GM12878 (cell line): ENCODE results near the gene FHOD3. TPM values are rescaled to one million over a fixed set of nuclear protein-coding genes. Genes with fewer than 3 reads are reported as not detected.

Experiments used
- ATAC-seq: fragments of 200-7000 bp; cut with Tn5 transposase; 3 replicates; pipeline ENCODE4 v1.9.1; 2020; ENCODE audit warnings: mild to moderate bottlenecking, moderate library complexity
- BruUV-seq: library from RNA; stranded (reverse); fragments of 400-500 nt; replicated peaks from 2 replicates; lab custom pipeline; 2021; lab: Mats Ljungman, UMichigan
- CTCF ChIA-PET: fragments of 300-600 bp; sonication (Branson Sonifier 250); formaldehyde crosslinking; extraction: SDS; loops from one replicate; lab custom pipeline; 2021; ENCODE audit warnings: inconsistent platforms; lab: Yijun Ruan, JAX
- POLR2A ChIA-PET: fragments of 350-600 bp; formaldehyde crosslinking; extraction: SDS; loops from one replicate; lab custom pipeline; 2021; ENCODE audit warnings: inconsistent platforms; lab: Charles Lee
- RAD21 ChIA-PET: fragments of 300-600 bp; sonication (Branson Sonifier 250); formaldehyde crosslinking; loops from one replicate; lab custom pipeline; 2023; ENCODE audit warnings: antibody characterized with exemption; ENCODE audit not compliant: unreplicated experiment; lab: Charles Lee
- SMC1A ChIA-PET: fragments of 300-600 bp; sonication (Branson Sonifier 250); formaldehyde crosslinking; loops from one replicate; lab custom pipeline; 2023; ENCODE audit not compliant: unreplicated experiment, uncharacterized antibody; lab: Charles Lee
- DNase-seq: peaks from one replicate; pipeline ENCODE4 v3.0.0-alpha.2; 2011; ENCODE audit warnings: low read depth, low spot score
- FAIRE-seq: peaks from 3 replicates; lab custom pipeline; 2011; peaks lifted over from hg19 to GRCh38; lab: Jason Lieb, UNC
- H2AFZ ChIP-seq: 2 replicates; pipeline ENCODE4 v1.6.0; 2011; ENCODE audit warnings: low read depth, low read length, control low read depth; ENCODE audit not compliant: control insufficient read depth
- H3K27ac ChIP-seq: 2 replicates; pipeline ENCODE4 v1.5.1; 2011; ENCODE audit warnings: control low read depth; ENCODE audit not compliant: control insufficient read depth, insufficient read depth
- H3K27me3 ChIP-seq, 2 experiments: replicated peaks in 1 of 2; 2 replicates each; pipeline versions ENCODE4 v1.6.0 to v1.6.1; 2011; ENCODE audit warnings: low read length in 1 of 2; ENCODE audit not compliant: control insufficient read depth in 2 of 2, insufficient read depth in 2 of 2
- H3K36me3 ChIP-seq, 2 experiments: 2 replicates each; pipeline ENCODE4 v1.5.1; 2011; ENCODE audit warnings: low read length in 1 of 2; ENCODE audit not compliant: control insufficient read depth in 2 of 2, insufficient read depth in 2 of 2
- H3K4me1 ChIP-seq: 2 replicates; pipeline ENCODE4 v1.6.1; 2011; ENCODE audit warnings: mild to moderate bottlenecking, low read length, moderate library complexity, mixed read lengths; ENCODE audit not compliant: control insufficient read depth, insufficient read depth
- H3K4me2 ChIP-seq: 2 replicates; pipeline ENCODE4 v1.6.0; 2011; ENCODE audit warnings: control low read depth; ENCODE audit not compliant: control insufficient read depth, insufficient read depth
- H3K4me3 ChIP-seq: fragments of 200-600 bp; sonication (generic); 2 replicates; pipeline ENCODE4 v1.5.1; 2016
- H3K79me2 ChIP-seq: 2 replicates; pipeline ENCODE4 v1.6.0; 2011; ENCODE audit warnings: low read length; ENCODE audit not compliant: control insufficient read depth, insufficient read depth
- H3K9ac ChIP-seq: 2 replicates; pipeline ENCODE4 v1.8.0; 2011; ENCODE audit warnings: low read length, control low read depth, mixed read lengths; ENCODE audit not compliant: control insufficient read depth, insufficient read depth
- H3K9me3 ChIP-seq: replicated peaks from 3 replicates; pipeline ENCODE4 v1.5.1; 2011; ENCODE audit warnings: mild to moderate bottlenecking, low read length; ENCODE audit not compliant: control insufficient read depth, insufficient read depth
- H4K20me1 ChIP-seq: 2 replicates; pipeline ENCODE4 v1.6.0; 2011; ENCODE audit not compliant: control insufficient read depth, insufficient read depth
- BCLAF1 ChIP-seq: fragments of 450-650 bp; IDR thresholded peaks from 2 replicates; pipeline ENCODE4 v1.6.1; 2017; ENCODE audit warnings: antibody characterized with exemption, mild to moderate bottlenecking, moderate library complexity
- MAX ChIP-seq: IDR thresholded peaks from 2 replicates; pipeline ENCODE4 v1.6.1; 2012; ENCODE audit warnings: low read depth, low read length, improper control_type of control experiment
- WGBS: methylation state at CpG from one replicate; pipeline ENCODE4 v1.1.6; 2016; ENCODE audit warnings: low lambda C conversion rate; ENCODE audit not compliant: insufficient replicate concordance, insufficient coverage; ENCODE audit errors: missing lambda C conversion rate; 5-methylcytosine and 5-hydroxymethylcytosine counted together
- in situ Hi-C: fragments of 300-500 bp; cut with MboI; formaldehyde crosslinking; loops from 9 replicates; pipeline ENCODE4 v1.14.3; 2018; ENCODE audit warnings: mixed read lengths
- intact Hi-C: fragments of 100-400 bp; cut with micrococcal nuclease; formaldehyde crosslinking; loops from one replicate; pipeline ENCODE4 v1.14.2; 2022; ENCODE audit not compliant: unreplicated experiment
- polyA plus RNA-seq, 11 experiments: library from polyadenylated mRNA; depleted of rRNA in 4 of 11; unstranded in 6 of 11; stranded (reverse) in 5 of 11; fragments of >200 nt; fragmentation: Nextera tagmentation in 4 of 11; fragmentation: Illumina TruSeq in 1 of 11; extraction: Ambion mirVana in 4 of 11; extraction: Trizol in 1 of 11; gene quantifications; 1 replicate in 1 of 11; 2 replicates in 10 of 11; pipeline versions ENCODE4 v1.2.1 to v1.2.3, GENCODE V29; 2011 to 2016; ENCODE audit warnings: inconsistent platforms in 2 of 11, missing spikeins in 2 of 11, low read depth in 1 of 11
- total RNA-seq, 4 experiments: library from RNA; depleted of rRNA in 3 of 4; stranded (reverse); fragments of >200 nt in 3 of 4; fragmentation: Illumina TruSeq in 1 of 4; extraction: Trizol in 1 of 4; gene quantifications; 2 replicates each; pipeline versions ENCODE4 v1.2.1 to v1.2.3, GENCODE V29; 2013 to 2021

FHOD3 gene
- total and polyA plus RNA-seq, 10 of the 15 experiments (the other 5 are each of a cell fraction or from before 2014, with no cell fraction given) = 0.77 to 26.7 (median 10.4) TPM

DNA sequence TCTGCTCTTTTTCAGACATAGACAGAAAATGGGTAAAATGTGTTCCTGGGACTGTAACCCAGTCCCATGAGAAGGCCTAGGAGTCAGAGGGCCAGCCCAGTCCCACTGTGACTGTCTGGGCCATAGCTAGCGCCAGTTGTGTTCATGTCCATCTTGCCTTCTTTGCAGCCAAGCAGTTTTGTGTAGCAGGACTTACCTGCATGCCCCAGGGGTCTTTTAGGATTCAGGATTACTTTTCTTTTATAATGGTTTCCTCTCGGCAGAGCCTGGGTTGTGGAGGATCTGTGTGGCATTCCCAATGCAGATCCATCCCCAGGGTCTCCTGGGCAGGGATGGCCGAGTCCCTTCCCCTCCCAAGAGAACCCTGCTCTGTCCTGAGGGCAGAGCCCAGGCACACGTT lies 90.8 kb downstream of the FHOD3 start:
- RAD21 ChIA-PET = interaction anchor here (1.1 to 2.1 kb wide), 3 partner anchors 23 to 183 kb away, joined by 3 to 6 read pairs (median 3); no protein-coding TSS in a partner anchor
- no peak overlapping the region for H3K4me2 ChIP-seq
- BruUV-seq = no TSS peak

More for the DNA sequence above, 90.8 kb downstream of the FHOD3 start:
- H3K36me3 ChIP-seq = no peaks in the 10 kb centered on the region; a peak in 1 of 4 replicates
- H3K9me3 ChIP-seq = no peaks in the 10 kb centered on the region
- ChIA-PET CTCF (interaction anchor here (1.0 to 1.4 kb wide), 3 partner anchors 12 to 300 kb away, joined by 3 to 4 read pairs (median 3); no protein-coding TSS in a partner anchor), POLR2A (interaction anchor here (0.9 to 1.0 kb wide), 2 partner anchors 10 to 54 kb away, joined by 3 read pairs; no protein-coding TSS in a partner anchor), SMC1A (interaction anchor here (41.4 to 50.9 kb wide), 2 partner anchors 8 to 10 kb away, joined by 1180 read pairs; no protein-coding TSS in a partner anchor)
- intact Hi-C loops = no loop called here
- no peaks in the 10 kb centered on the region; the same call in 1 of the 2 replicates for H3K79me2 ChIP-seq
- no peak for ATAC-seq
- no peak overlapping the region for H2AFZ ChIP-seq
- no peak overlapping the region for H3K9ac ChIP-seq
- no peaks in the 10 kb centered on the region for H4K20me1 ChIP-seq
- no peaks in the 10 kb centered on the region for H3K27me3 ChIP-seq
- no peaks in the 10 kb centered on the region for H3K4me1 ChIP-seq
- no peak overlapping the region for H3K4me3 ChIP-seq
- in situ Hi-C loops = no loop called here
- TF ChIP-seq MAX (no peak), BCLAF1 (no peak)
- 11% methylated on average over 4 of the region's 4 CpGs for WGBS
- H3K27ac ChIP-seq = no peak overlapping the region
- no peak for DNase-seq
- no peak for FAIRE-seq
